Pons (tissue), 1 donor: Measurements from ENCODE around the gene CRYBA2.

Experiments used
- DNase-seq: peaks from one replicate; pipeline ENCODE4 v3.0.0-alpha.2; 2016; ENCODE audit warnings: low spot score

CRYBA2 gene, protein sequence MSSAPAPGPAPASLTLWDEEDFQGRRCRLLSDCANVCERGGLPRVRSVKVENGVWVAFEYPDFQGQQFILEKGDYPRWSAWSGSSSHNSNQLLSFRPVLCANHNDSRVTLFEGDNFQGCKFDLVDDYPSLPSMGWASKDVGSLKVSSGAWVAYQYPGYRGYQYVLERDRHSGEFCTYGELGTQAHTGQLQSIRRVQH

DNA sequence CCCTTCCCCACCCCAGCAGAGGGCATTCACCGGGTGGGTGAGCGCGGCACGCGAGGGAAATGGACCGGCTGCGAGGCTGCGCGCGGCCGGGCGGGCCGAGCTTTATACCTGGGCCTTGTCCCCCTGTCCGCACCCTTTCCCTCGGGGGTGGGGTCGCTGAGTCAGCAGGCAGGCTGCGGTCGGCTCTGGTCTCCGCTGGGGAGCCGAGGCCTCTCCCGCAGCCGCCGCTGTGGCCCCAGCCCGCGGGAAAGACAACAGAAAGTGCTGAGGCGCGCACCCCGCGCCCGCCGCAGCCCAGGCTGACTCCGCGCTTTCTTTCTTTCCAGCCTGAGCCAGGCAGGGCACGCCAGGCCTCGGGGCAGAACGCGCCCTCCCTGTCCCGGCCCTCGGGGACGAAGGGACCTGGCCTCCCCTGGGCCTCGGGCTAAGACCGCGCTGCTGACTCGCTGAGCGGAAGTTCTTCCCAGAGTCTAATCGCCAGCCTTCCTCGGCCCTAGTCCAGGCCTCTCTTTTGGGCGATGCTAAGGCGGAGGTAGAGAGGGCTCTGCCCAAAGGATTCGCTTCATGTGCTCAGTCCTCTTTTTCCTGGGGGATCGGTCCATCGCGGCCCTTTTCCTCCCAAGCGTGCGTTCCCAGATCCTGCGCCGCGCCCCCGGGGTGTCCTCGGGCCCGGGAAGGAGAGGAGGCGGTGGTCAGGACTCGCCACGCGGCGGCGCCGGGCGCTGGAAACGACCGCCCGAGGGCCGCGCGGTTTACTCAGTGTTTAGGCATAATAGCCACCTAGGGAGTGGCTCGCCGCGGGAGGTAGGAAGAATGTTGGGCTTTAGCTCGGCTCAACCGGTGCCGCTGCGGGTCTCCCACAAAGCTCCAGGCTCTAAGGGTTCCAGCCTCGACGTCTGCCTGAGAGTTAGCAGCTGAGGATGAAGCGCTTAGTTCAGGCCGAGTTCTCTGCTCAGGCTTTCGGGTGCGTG is at the start of gene CRYBA2:
Gene CRYBA2, minus strand, starts transcription at position 78 of the 971 bp plus-strand sequence. CDS start 246 bp downstream, outside the sequence.
- DNase-seq = no peak

DNA sequence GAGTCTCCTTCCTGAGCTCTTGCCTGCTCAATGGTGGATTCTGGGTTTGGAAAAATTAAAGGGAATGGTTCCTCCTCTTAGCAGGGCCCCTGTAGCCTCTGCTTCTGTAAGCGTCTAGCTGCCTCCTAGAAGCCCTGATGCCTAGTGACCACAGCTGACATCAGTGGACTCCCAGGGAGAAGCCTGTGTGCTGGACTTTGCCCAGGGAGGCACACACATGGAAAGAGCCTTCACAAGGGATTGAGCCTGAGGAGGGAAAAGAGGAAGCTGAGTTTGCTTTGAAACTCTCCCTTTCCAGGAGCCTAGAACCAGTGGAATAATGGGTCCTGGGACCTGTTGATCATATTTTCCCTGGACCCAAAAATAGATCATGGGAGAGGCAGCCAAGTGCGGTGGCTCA is 49.5 kb upstream of the CRYBA2 start:
- DNase-seq = no peak

DNA sequence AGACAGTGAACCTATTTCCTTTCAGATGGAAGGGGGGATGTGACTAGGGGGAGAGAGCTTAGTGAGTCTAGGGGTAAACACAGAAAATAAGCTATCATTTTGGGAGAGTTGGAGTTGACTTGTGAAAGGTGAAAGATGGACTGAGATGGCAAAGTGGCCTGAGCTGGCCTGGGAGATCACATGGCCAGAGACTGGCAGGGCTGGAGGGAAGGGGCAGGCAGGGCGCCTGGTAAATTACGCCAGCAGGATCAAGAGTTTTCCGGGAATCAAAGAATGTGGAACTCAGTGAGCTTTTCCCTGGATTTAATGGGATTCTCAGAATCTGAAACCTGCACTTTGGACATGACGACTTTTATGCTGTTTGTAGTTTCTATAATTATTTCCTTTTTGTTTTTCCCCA is 48.9 kb upstream of the CRYBA2 start:
- no peak for DNase-seq

DNA sequence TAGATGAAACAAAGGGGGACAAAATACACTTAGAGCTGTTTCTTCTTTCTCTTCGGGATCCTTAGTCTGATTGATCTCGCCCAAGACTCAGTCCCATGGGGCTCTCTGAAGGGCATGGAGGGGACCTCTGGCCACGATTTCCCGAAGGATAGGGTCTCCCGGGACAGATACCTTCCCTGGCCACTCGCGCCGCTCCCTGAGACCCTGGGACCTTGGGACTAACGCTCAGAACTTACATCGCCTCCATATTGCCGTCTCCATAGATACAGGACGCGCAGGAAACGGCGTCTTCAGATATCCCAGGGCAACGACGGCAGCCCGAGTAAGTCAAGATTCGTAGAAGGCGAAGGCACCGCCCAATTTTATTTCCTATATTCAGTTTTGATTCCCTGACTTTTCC is 48.0 kb upstream of the CRYBA2 start, which contains the start of gene CFAP65:
Gene CFAP65, minus strand, starts transcription at position 265 of the 400 bp plus-strand sequence. CDS start 2,468 bp downstream, outside the sequence.
- DNase-seq = peak; percentile 51

DNA sequence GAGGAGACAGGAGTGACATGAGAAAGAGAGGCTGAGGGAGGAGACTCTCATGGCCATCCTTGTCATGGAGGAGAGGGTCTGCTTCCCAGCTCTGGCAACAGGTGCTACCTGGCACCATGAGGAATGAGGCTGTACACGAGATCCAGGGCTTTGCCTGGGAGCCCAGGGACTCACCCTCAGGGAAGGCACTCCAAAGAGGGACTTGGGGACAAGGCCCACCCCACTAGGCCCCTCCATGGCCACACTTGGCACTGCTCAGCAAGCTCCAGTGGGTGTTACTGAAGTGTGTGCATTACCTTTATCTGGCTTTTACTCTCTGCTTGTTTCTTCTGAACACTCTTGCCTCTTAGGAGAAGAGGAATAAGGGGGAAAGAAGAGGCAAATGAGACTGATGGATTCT is 45.4 kb upstream of the CRYBA2 start:
- DNase-seq = no peak

DNA sequence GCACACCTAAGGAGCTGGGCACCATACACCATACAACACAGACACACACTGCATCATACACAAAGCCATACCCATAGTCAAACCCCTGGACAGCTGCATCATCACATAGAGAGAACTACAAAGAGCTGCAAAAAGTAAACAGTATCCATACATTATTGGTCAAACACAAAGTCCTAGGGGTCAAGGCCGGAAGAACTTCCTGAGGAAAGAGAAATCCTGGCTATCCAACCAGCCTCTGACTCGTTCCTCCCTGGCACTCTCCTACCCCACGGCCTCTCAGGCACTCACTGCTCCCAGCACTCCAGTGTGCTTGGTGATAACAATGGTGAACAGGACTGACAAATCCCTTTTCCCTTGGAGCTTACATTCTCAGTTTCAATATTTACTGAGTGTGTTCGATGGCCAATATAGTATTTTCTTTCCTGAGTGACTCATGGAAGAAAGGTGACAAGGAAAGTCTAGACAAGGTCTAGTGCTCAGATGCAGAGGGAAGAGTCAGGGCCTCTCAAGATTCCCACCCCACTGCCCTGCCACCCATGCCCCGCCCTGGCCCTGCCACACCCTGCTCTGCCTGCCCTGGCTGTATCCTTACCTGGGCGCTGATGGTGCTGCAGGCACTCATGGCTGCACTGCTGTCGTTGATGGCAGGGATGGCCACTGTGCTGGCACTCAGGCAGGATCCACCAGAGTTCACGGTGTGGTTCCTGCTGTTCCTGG is 44.7 kb upstream of the CRYBA2 start:
- DNase-seq = no peak

DNA sequence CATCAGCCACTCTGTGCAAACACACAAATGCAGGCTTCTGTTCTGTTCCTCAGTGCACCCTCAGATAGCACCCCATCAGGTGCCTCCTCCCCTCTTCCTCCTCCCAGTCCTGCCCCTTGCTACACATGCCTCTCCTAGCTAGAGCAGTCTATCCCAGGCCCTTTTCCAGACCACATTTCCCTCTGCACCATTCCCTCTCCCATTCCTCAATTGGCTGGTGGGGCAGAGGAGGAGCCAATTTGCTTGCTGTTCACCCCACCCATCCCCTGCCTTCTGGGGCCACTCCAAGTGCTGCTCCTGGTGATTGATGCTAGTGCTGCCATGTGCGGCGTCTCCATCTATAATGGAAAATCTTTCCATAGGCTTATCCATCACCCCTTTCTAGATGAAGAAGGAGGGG is 42.7 kb upstream of the CRYBA2 start:
- DNase-seq = no peak

DNA sequence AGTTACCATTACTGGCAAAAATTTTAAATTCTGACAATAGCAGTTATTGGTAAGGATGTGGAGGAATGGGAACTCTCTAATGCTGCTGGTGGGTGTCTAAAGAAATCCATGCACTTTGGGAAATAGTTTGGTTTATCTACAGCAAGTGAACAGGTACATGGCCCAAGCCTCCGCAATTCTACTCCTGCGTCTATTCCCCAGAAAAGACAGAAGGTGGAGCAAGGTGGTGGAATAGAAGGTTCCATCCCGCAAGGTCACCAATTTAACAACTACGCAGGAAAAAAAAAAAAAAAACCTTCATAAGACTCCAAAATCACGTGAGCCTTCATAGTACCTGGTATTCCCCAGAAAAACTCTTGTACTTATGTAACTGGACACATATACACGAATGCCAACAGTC is 41.6 kb upstream of the CRYBA2 start:
- no peak for DNase-seq

DNA sequence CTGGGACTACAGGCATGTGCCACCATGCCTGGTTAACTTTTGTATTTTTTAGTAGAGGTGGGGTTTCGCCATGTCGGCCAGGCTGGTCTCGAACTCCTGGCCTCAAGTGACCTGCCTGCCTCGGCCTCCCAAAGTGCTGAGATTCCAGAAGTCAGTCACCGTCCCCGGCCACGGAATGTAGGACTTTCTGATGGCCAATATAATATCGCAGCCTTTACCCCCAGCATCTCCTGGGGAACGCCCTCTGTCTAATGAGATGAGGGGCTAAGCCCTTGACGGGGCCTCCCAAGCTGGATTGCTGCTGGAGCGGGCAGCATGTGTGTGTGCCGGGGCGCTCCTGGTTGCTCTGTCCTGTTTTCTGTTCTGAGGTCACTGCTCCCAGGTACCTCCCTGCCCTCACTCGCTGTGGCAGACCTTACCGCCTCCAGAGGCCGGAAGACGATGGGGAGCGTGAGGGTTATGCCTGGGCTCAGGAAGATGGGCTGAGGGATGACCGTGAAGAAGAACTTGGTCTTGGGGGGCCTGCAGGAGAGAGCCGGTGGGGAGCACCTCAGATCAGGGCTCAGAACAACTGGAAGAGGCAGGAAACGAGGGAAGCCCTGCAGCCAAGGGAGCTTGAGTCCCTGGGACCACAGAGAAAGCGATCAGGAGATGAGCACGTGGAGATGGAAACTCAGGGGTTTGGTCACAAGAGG is 39.0 kb upstream of the CRYBA2 start:
- no peak for DNase-seq

DNA sequence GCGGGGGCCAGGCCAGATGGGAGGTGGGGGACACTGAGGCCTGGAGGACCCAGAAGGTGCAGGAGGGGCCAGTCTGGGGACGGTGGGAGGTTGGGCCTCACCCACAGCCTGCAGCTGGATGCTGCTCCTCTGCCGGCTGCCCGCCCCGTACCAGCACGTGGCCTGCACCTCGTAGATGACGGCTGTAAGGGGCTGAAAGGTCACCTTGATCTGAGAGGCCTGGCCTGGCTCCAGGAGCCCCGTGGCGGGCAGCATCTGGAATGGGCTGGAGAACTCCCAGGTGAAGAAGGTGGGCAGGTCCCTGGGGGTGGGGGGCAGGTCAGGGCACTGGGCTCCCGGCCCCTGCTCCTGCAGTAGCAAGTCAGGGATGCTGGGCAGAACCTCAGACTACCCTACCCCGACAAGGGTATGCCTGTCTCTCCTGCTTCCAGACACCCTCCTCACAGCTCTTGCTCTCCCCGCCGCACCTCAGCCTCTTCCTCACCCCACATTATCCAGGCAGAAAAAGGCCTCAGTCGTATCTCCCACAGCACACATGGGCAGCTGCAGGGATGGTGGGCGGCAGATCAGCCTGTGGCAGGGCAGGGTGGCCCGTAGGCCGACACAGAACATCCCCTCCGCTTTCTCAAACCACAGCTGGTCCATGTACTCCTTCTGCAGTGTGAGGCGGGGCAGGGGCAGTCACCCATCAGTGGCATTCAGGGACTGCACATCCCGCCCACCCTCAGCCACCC is 38.0 kb upstream of the CRYBA2 start:
- DNase-seq = no peak

DNA sequence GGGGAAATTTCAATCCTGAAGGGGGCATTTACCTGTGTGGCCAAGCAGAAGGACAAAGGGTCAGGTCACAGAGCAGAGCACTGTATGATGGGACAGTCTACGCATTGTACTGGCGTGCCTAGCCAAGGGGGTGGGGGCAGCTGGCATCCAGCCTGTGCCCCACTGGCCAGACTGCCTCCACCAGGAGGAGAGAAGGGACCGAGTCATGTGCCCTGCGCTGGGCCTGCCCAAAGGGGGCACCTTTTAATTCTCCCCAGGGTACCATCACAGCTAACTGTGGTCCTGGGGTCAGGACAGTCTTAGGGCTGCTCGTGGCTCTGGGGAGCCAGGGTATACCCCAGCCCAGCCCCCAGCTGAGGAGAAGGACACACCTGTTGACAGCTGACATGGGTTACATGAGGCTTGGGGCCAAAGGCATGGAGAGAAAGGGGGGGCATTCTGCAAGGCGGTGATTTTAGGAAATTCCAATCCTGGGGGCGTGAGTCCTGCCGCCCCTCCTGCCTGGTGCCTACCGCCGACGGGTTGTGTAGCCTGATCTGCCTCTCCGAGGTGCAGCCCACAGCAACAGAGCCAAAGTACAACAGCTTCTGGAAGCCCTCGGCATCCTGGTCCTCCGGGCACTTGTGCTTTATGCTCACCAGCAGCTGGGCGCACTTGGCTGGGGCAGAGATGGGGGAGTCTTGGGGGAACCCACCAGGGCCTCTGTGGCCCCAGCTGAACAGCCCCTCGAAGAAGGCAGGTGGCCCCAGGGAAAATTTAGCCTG is 37.1 kb upstream of the CRYBA2 start:
- DNase-seq = no peak

DNA sequence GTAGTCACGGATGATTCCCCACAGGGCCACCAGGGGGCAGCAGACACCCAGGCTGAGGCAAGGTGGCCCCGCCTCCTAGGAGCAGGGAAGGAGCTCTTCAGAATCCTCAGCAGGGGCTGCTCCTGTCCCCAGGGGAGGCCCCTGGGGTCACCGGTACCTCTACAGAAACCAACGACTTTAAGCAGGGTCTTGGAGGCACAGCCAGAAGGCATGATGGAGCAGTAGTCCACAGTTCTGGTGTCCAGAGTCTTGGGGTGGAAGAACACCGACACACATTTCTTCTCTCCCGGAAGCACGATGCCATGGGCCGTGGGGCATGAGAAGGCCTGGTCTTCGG is 36.6 kb upstream of the CRYBA2 start:
- peak; percentile 83 for DNase-seq

DNA sequence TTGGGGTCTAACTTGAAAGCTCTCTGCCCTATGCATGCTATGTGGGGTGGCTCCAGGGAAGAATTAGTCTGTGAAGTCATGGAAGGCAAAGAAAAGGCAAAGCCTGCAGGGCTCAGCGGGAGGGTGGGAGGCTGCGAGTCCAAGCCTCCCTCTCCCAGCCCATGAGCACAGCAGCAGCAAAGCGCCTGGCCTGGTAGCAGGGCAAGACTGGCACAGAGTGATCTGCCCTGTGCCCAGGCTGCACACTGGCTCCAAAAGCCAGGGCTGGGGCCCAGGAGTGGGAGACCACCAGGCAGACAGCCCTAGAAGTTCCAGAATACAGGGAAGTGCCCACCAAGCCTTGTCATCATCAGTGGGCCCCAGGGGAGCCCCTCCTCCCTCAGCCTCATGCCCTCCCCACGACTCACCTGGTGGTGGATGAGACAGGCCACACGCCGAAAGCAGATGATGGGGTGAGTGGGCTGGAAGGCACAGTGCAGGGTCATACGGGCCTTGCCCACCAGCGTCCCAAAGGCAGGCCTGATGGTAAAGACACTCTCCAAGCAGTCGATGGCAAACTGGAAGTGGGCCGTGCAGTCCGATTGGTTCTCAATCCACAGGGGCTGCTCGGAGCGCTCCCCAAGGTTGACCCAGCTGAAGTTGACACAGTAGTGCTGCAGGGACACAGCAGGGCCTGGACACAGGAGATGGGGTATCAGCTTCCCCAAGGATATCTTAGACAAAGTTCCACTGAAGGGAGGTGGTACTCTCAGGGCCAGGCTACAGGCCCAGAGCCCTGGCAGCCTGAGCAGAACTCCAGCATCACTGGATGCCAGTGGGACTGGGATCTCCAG is 36.0 kb upstream of the CRYBA2 start:
- no peak for DNase-seq

DNA sequence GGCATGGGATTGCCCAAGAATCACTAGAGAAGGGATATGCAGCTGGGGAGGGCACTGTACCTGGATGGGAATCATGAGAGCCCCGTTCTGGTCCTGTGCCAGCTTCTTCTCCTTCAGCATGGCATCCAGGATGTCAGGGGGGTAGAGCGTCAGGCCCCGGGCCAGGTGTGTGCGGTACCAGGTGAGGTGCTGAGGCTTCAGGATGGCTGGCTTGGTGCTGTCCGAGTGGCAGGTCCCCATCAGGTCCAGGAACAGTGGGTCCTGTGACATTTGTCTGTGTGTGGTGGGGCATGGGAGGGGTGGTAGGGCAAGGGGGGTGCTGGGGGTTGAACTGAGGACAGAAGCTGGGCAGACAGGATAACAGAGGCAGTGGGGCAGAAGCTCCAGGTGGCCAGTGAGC is 34.9 kb upstream of the CRYBA2 start:
- no peak for DNase-seq

DNA sequence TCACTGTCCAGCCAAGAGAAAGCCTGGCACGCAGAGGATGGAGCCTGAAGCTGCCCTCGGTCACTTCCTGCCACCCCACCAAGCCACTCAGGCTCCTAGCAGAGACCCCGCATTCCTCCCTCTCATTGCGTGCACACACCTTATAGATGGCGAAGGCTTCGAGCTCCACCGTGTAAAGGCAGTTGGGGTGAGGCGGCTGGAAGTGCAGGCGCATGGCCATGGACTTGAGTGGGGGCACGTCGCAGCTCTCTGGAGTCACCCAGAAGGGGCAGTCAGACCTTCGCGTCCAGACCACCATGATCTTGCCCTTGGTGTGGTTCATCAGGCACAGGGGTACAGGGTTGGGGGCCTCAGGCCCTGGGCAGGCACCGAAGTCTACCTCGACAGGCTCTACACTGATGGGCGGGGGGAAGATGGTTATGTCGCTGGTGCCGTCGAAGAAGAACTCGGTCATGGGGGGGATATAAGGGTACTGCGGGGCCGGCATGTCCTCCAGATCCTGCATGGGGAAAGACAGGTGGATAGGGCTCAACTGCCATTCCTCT is 34.4 kb upstream of the CRYBA2 start:
- no peak for DNase-seq

DNA sequence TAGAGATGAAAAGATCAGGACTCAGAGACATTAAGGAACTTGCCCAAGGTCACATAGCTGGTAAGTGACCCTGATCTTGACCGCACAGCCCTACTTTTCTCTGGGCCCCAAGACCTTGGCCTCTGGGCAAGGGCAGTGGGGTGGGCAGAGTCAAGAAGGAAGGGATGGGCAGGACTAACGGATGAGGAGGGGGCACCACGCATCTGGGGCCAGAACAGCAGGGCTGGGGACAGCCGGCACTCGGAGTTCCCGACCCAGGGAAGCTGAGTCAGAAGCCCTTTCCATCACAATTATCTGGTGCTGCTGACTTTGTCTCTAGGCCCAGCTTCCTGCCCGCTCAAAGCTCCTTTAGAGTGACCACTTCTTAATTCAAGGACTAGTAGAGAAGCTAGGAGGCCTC is 33.7 kb upstream of the CRYBA2 start:
- no peak for DNase-seq

DNA sequence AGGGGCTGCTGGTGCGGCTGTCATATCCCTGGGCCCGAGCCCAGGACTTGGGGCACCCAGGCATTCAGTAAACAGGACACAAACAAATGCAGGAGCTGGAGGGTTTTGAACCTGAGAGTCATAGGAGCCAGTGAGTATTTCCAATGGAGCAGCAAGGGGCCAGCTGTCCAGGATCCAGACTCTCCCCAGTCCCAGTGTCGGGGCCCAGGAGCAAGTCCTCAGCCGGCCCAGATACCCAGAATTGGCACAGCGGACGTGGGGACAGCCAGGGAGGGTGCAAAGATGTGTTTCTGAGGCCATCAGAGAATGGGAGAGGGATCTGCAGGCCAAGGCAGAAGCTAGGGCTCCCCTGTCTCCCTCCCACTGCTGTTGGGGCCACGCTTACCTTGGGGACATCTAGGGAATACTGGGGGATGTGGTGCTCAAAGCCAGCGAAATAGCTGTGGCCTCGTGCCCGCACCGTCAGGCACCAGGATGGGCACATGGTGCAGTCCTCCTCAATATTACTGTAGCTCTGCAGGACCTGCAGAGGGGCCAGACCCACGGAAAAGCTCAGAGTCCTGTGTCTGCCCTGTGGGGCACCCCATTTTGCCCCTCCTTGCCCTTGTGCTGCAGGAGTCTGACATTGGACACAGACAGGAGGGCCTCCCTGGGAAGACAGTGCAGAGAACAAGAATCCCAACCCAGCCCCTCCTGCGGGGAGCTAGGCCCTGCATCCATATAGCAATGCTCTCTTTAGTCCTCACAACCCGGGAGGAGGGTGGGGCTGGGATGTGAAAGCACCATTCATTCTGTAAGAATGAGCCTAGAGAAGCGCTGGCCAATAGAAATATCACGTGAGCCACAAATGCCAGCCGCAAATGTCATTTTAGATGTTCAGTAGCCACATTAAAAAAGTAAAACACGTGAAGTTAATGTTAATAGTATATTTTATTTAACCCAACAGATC is 32.7 kb upstream of the CRYBA2 start:
- DNase-seq = peak; percentile 96

DNA sequence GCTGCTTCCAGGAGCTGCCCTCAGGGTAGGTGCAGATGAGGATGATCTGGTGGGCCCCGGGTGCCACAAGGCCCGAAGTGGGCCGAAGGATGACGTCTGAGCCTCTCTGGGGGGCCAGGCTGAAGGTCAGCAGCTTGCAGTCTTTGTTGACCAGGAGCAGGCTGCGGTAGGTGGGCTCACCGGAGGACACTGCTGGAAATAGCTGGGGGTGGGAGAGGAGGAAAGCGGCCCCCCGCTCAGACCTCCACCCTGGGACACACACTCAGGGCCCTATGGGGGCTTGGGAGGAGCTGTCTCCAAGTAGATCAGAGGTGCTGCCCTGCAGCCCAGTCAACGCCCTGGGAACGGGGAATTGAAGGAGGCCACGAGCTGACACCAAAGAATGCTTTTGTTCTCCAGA is 30.8 kb upstream of the CRYBA2 start:
- DNase-seq = no peak
